Esophagus muscularis mucosa (tissue), 4 donors: ENCODE data around the gene DYNLT2B.

Source experiments
- EP300 ChIP-seq: sonication (generic); formaldehyde crosslinking; IDR thresholded peaks from one replicate; pipeline ENCODE4 v1.6.1; 2017; ENCODE audit warnings: antibody characterized with exemption
- POLR2A ChIP-seq: fragments of 450-650 bp; IDR thresholded peaks from one replicate; pipeline ENCODE4 v1.6.1; 2017; ENCODE audit warnings: antibody characterized with exemption, moderate library complexity, mild to moderate bottlenecking, low read depth
- TF ChIP-seq, protein P1 (sequence below), 3 experiments: fragments of 200-600 bp in 2 of 3; fragments of 450-650 bp in 1 of 3; sonication (generic) in 2 of 3; IDR thresholded peaks; one replicate each; pipeline ENCODE4 v1.5.1; 2017 to 2019; ENCODE audit warnings: antibody characterized with exemption in 3 of 3, mild to moderate bottlenecking in 2 of 3, moderate library complexity in 1 of 3

DNA sequence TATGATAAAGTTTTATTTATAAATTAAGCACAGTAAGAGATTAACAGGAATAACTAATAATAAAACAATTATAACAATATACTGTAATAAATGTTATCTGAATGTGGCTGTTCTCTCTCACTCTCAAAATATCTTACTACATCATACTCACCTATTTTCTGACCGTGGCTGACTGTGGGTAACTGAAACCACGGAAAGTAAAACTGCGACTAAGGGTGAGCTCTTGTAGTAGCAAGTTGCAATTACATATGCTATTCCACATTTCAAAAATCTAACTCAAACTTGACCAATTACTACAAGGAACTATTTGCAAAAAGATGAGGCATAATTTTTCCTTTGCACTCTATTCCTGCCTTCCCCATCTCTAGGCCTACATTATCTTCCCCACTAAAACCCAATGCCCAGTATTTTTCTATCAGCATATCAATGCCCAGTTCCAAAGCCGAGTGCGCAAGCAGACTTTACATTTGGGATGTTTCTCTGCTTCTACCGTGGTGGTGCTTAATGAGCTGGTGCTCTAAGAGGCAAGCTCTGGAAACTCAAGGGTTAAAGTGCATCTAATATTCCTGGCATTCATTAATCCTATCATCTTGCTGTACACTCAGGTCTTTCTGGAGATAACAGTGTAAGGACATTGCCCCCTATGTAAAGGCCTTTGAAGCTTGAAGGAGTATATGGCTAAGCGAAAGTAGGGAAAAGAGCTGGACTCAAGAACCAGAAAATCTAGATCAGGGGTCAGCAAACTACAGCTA is 37.2 kb downstream of the DYNLT2B start:
- TF ChIP-seq POLR2A (no peak), EP300 (no peak)
- TF ChIP-seq, protein P1, sequence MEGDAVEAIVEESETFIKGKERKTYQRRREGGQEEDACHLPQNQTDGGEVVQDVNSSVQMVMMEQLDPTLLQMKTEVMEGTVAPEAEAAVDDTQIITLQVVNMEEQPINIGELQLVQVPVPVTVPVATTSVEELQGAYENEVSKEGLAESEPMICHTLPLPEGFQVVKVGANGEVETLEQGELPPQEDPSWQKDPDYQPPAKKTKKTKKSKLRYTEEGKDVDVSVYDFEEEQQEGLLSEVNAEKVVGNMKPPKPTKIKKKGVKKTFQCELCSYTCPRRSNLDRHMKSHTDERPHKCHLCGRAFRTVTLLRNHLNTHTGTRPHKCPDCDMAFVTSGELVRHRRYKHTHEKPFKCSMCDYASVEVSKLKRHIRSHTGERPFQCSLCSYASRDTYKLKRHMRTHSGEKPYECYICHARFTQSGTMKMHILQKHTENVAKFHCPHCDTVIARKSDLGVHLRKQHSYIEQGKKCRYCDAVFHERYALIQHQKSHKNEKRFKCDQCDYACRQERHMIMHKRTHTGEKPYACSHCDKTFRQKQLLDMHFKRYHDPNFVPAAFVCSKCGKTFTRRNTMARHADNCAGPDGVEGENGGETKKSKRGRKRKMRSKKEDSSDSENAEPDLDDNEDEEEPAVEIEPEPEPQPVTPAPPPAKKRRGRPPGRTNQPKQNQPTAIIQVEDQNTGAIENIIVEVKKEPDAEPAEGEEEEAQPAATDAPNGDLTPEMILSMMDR (IDR thresholded peaks at IDR 0.05) = no peak
